WTC11 (cell line): ENCODE measurements around the gene C1QTNF12. TPM values are rescaled to one million over a fixed set of nuclear protein-coding genes. Genes with fewer than 3 reads are reported as not detected.

Experiments used
- ATAC-seq: fragments of 200-7000 bp; cut with Tn5 transposase; 2 replicates; pipeline ENCODE4 v1.10.0; 2021; ENCODE audit warnings: mild to moderate bottlenecking, moderate library complexity
- CTCF ChIA-PET: fragments of 300-600 bp; sonication (Branson Sonifier 250); formaldehyde crosslinking; loops from one replicate; lab custom pipeline; 2021; ENCODE audit warnings: antibody characterized with exemption; lab: Charles Lee
- POLR2A ChIA-PET: fragments of 350-600 bp; sonication (Branson Sonifier 250); formaldehyde crosslinking; loops from one replicate; lab custom pipeline; 2021; ENCODE audit warnings: antibody characterized with exemption; lab: Charles Lee
- DNase-seq: peaks from one replicate; pipeline ENCODE4 v3.0.0; 2021; ENCODE audit warnings: low spot score
- H3K27ac Mint-ChIP-seq: 2 replicates; pipeline ENCODE4 v1.8.0; 2021; ENCODE audit warnings: mixed read lengths
- H3K27me3 Mint-ChIP-seq: 2 replicates; pipeline ENCODE4 v1.8.0; 2021; ENCODE audit warnings: low read depth, mild to moderate bottlenecking, moderate library complexity, mixed read lengths
- H3K36me3 Mint-ChIP-seq: 2 replicates; pipeline ENCODE4 v1.8.0; 2021; ENCODE audit warnings: mixed read lengths
- H3K4me1 Mint-ChIP-seq: 2 replicates; pipeline ENCODE4 v1.8.0; 2022; ENCODE audit warnings: mixed read lengths
- H3K4me3 Mint-ChIP-seq: 2 replicates; pipeline ENCODE4 v1.8.0; 2021; ENCODE audit warnings: mild to moderate bottlenecking, moderate library complexity, mixed read lengths
- H3K9me3 Mint-ChIP-seq: 2 replicates; pipeline ENCODE4 v1.8.0; 2021; ENCODE audit warnings: mixed read lengths
- CTCF ChIP-seq: fragments of 200-600 bp; IDR thresholded peaks from 2 replicates; pipeline ENCODE4 v1.8.0; 2022; ENCODE audit warnings: antibody characterized with exemption
- FOXJ3 ChIP-seq: sonication (generic); formaldehyde crosslinking; IDR thresholded peaks from 2 replicates; pipeline ENCODE4 v1.9.0; 2021; ENCODE audit warnings: missing genetic modification reagents, mild to moderate bottlenecking, borderline replicate concordance
- IRF2 ChIP-seq: sonication (generic); formaldehyde crosslinking; IDR thresholded peaks from 2 replicates; pipeline ENCODE4 v1.8.0; 2022; ENCODE audit warnings: low read depth, missing genetic modification reagents, borderline replicate concordance
- NFYB ChIP-seq: sonication (generic); formaldehyde crosslinking; conservative IDR thresholded peaks from 2 replicates; pipeline ENCODE4 v1.8.0; 2022; ENCODE audit warnings: low read depth, missing genetic modification reagents
- ZBTB43 ChIP-seq: sonication (generic); formaldehyde crosslinking; IDR thresholded peaks from 2 replicates; pipeline ENCODE4 v1.8.1; 2023; ENCODE audit warnings: mild to moderate bottlenecking, missing genetic modification reagents
- ZNF232 ChIP-seq: sonication (generic); formaldehyde crosslinking; IDR thresholded peaks from 2 replicates; pipeline ENCODE4 v1.8.0; 2022; ENCODE audit warnings: mild to moderate bottlenecking, missing genetic modification reagents
- ZNF281 ChIP-seq: sonication (generic); formaldehyde crosslinking; IDR thresholded peaks from 2 replicates; pipeline ENCODE4 v1.8.0; 2023; ENCODE audit warnings: mild to moderate bottlenecking, missing genetic modification reagents
- ZNF512 ChIP-seq: sonication (generic); formaldehyde crosslinking; IDR thresholded peaks from 2 replicates; pipeline ENCODE4 v1.8.1; 2022; ENCODE audit warnings: missing genetic modification reagents, borderline replicate concordance
- total RNA-seq: library from RNA; stranded (reverse); gene quantifications from 3 replicates; pipeline ENCODE4 v1.2.3, GENCODE V29; 2021
- TF ChIP-seq, protein P1 (sequence below): fragments of 250-450 bp; sonication (Bioruptor Pico); IDR thresholded peaks from 2 replicates; pipeline ENCODE4 v1.8.0; 2021; ENCODE audit warnings: mild to moderate bottlenecking
- TF ChIP-seq, protein P2 (sequence below): sonication (generic); formaldehyde crosslinking; IDR thresholded peaks from 2 replicates; pipeline ENCODE4 v1.8.1; 2022; ENCODE audit warnings: low read depth, mild to moderate bottlenecking, moderate library complexity, missing genetic modification reagents, borderline replicate concordance

Gene C1QTNF12
- total RNA-seq, 1 experiment from 2014 or later, result 10.3 TPM

DNA sequence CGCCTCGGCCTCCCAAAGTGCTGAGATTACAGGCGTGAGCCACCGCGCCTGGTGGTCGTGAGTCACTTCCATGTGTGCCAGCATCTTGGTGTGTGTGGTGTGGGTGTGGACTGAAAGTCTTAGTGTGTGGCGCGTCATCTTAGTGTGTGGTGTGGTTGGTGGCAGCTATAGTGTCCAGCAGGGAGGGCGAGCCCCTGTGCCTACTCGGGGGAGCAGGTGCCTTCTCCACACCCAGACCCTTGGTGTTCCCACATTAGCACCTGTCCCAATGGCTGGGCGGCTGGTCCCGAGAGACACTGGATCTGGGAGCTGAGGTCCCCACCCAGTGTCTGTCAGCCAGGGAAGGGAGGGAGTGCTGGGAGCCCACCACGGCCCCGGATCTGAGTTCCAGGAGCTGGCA lies 36.5 kb upstream of the C1QTNF12 start (continued):
- TF ChIP-seq ZNF281 (CRISPR knock-in tag), result no peak
- TF ChIP-seq ZNF512 (CRISPR knock-in tag), result no peak
- TF ChIP-seq ZBTB43 (CRISPR knock-in tag), result no peak
- no peak for TF ChIP-seq IRF2 (CRISPR knock-in tag)
- TF ChIP-seq ZNF232 (CRISPR knock-in tag), result no peak
- no peak for TF ChIP-seq CTCF
- TF ChIP-seq, protein P1, sequence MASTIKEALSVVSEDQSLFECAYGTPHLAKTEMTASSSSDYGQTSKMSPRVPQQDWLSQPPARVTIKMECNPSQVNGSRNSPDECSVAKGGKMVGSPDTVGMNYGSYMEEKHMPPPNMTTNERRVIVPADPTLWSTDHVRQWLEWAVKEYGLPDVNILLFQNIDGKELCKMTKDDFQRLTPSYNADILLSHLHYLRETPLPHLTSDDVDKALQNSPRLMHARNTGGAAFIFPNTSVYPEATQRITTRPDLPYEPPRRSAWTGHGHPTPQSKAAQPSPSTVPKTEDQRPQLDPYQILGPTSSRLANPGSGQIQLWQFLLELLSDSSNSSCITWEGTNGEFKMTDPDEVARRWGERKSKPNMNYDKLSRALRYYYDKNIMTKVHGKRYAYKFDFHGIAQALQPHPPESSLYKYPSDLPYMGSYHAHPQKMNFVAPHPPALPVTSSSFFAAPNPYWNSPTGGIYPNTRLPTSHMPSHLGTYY (CRISPR knock-in tag), result no peak
- TF ChIP-seq NFYB (CRISPR knock-in tag), result no peak

GRCh38 chr1:1281533-1282321 lies 35.2 kb upstream of the C1QTNF12 start:
- Mint-ChIP-seq H3K27ac (no peak overlapping the region), H3K4me1 (no peaks in the 10 kb centered on the region), H3K9me3 (peaks cover 5% of the 10 kb centered on the region), H3K27me3 (no peaks in the 10 kb centered on the region), H3K36me3 (no peaks in the 10 kb centered on the region), H3K4me3 (no peak overlapping the region)
- TF ChIP-seq FOXJ3 (CRISPR knock-in tag), result no peak
- TF ChIP-seq, protein P2, sequence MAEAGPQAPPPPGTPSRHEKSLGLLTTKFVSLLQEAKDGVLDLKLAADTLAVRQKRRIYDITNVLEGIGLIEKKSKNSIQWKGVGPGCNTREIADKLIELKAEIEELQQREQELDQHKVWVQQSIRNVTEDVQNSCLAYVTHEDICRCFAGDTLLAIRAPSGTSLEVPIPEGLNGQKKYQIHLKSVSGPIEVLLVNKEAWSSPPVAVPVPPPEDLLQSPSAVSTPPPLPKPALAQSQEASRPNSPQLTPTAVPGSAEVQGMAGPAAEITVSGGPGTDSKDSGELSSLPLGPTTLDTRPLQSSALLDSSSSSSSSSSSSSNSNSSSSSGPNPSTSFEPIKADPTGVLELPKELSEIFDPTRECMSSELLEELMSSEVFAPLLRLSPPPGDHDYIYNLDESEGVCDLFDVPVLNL (CRISPR knock-in tag), result no peak
- CTCF ChIA-PET, result interaction anchor here (1.1 to 1.5 kb wide), 4 partner anchors 8 to 19 kb away, joined by 3 to 8 read pairs (median 4); no protein-coding TSS in a partner anchor
- ATAC-seq (no peak), DNase-seq (peak; percentile 18)
- POLR2A ChIA-PET, result no interaction called here
